Activated CD4-positive, alpha-beta T cell treated with anti-CD3 and anti-CD28 coated beads for 36 hours (primary cell): ENCODE measurements around the gene SLC2A6. TPM values are rescaled to one million over a fixed set of nuclear protein-coding genes. Genes with fewer than 3 reads are reported as not detected.
A peak's percentile ranks its signal among the peaks of the same experiment; 100 is the strongest.

Experiments used
- ATAC-seq: fragments of 200-7000 bp; cut with Tn5 transposase; one replicate; pipeline ENCODE4 v1.10.0; 2021; ENCODE audit warnings: mild to moderate bottlenecking, moderate library complexity
- CTCF ChIA-PET: fragments of 350-600 bp; sonication (Branson Sonifier 250); formaldehyde crosslinking; loops from one replicate; lab custom pipeline; 2021; ENCODE audit warnings: antibody characterized with exemption; lab: Charles Lee
- POLR2A ChIA-PET: fragments of 350-600 bp; sonication (Branson Sonifier 250); formaldehyde crosslinking; loops from one replicate; lab custom pipeline; 2021; ENCODE audit warnings: antibody characterized with exemption, inconsistent platforms; lab: Charles Lee
- DNase-seq: peaks from one replicate; pipeline ENCODE4 v3.0.0-alpha.2; 2020
- H3K27ac Mint-ChIP-seq: one replicate; pipeline ENCODE4 v1.8.0; 2021; ENCODE audit warnings: mixed read lengths
- H3K27me3 Mint-ChIP-seq: one replicate; pipeline ENCODE4 v1.8.0; 2021; ENCODE audit warnings: mixed read lengths
- H3K36me3 Mint-ChIP-seq: one replicate; pipeline ENCODE4 v1.8.0; 2021; ENCODE audit warnings: low read depth, mixed read lengths
- H3K4me1 Mint-ChIP-seq: one replicate; pipeline ENCODE4 v1.8.0; 2021; ENCODE audit warnings: mixed read lengths
- H3K4me3 Mint-ChIP-seq: one replicate; pipeline ENCODE4 v1.8.0; 2021; ENCODE audit warnings: mild to moderate bottlenecking, moderate library complexity, mixed read lengths
- H3K9me3 Mint-ChIP-seq: one replicate; pipeline ENCODE4 v1.8.0; 2021; ENCODE audit warnings: low read depth, mixed read lengths
- intact Hi-C, 2 experiments: fragments of 100-400 bp; cut with DNase I in 1 of 2; cut with micrococcal nuclease in 1 of 2; formaldehyde crosslinking; loops; one replicate each; pipeline versions ENCODE4 v1.14.2 to v1.15.1; 2022 to 2024; cut with DNase I, micrococcal nuclease
- total RNA-seq, 2 experiments: library from RNA; stranded (reverse); gene quantifications; one replicate each; pipeline ENCODE4 v1.2.3, GENCODE V29; 2021

The SLC2A6 gene
- total RNA-seq, 2 experiments from 2014 or later: 1.6 to 1.9 TPM

DNA sequence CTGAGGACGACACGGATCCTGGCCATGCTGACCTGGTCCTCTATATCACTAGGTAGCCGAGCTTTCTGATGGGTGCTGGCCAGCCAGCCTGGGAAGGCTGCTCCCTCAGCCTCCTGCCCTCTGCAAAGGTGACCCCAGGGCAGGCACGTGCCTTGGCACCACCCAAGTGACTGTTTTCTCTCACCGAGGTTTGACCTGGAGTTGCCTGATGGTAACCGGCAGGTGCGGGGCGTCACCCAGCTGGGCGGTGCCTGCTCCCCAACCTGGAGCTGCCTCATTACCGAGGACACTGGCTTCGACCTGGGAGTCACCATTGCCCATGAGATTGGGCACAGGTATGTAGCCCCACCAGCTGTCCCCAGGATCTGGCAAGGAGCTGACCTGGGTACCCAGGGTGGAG lies 52.9 kb downstream of the SLC2A6 start:
- H3K27ac Mint-ChIP-seq: no peak overlapping the region
- H3K4me3 Mint-ChIP-seq: no peak overlapping the region
- ChIA-PET POLR2A (no interaction called here), CTCF (interaction anchor here (1.3 kb wide), 1 partner anchor 84 kb away, joined by 3 read pairs; no protein-coding TSS in a partner anchor)
- no peaks in the 10 kb centered on the region for H3K9me3 Mint-ChIP-seq
- no peak for ATAC-seq
- H3K36me3 Mint-ChIP-seq: no peaks in the 10 kb centered on the region
- H3K4me1 Mint-ChIP-seq: peaks cover 14% of the 10 kb centered on the region
- intact Hi-C loops: no loop called here
- H3K27me3 Mint-ChIP-seq: peaks cover 32% of the 10 kb centered on the region
- DNase-seq: no peak

DNA sequence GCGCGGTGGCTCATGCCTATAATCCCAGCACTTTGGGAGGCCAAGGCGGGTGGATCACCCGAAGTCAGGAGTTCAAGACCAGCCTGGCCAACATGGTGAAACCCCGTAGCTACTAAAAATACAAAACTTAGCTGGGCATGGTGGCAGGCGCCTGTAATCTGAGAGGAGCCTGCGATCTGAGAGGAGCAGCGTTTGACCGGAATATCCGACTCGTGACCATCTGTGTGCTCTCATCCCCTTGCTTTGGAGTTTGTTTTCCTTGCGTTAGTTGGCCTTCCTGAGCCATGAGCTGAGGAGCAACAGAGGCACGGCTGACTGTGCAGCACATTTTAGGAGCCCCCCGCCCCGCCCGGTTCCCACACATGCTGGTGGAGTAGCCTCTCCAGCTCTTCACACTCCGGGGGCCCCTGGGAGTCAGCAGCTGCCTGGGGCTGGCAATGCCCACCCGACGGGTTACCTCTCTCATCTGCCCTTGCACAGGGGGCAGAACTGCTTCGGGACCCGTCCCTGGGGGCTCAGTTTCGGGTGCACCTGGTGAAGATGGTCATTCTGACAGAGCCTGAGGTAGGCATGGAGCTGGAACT lies 53.8 kb downstream of the SLC2A6 start:
- Mint-ChIP-seq H3K4me3 (no peak overlapping the region), H3K27me3 (peaks cover 30% of the 10 kb centered on the region), H3K4me1 (peaks cover 19% of the 10 kb centered on the region), H3K9me3 (no peaks in the 10 kb centered on the region), H3K36me3 (no peaks in the 10 kb centered on the region), H3K27ac (no peak overlapping the region)
- ChIA-PET POLR2A (no interaction called here), CTCF (interaction anchor here (1.3 kb wide), 1 partner anchor 84 kb away, joined by 3 read pairs; no protein-coding TSS in a partner anchor)
- ATAC-seq: no peak
- intact Hi-C loops: no loop called here
- no peak for DNase-seq

GRCh38 chr9:133424187-133424586 lies 54.7 kb downstream of the SLC2A6 start:
- no peak for DNase-seq
- ChIA-PET CTCF (interaction anchor here (1.4 kb wide), 1 partner anchor 20 kb away, joined by 3 read pairs; no protein-coding TSS in a partner anchor), POLR2A (no interaction called here)
- intact Hi-C loops: no loop called here
- peaks cover 22% of the 10 kb centered on the region for H3K4me1 Mint-ChIP-seq
- H3K27ac Mint-ChIP-seq: no peak overlapping the region
- no peak overlapping the region for H3K4me3 Mint-ChIP-seq
- no peak for ATAC-seq
- H3K9me3 Mint-ChIP-seq: no peaks in the 10 kb centered on the region
- H3K36me3 Mint-ChIP-seq: no peaks in the 10 kb centered on the region
- peaks cover 27% of the 10 kb centered on the region for H3K27me3 Mint-ChIP-seq

GRCh38 chr9:133423216-133423615 lies 55.7 kb downstream of the SLC2A6 start:
- H3K4me1 Mint-ChIP-seq: peaks cover 29% of the 10 kb centered on the region
- no peaks in the 10 kb centered on the region for H3K36me3 Mint-ChIP-seq
- POLR2A ChIA-PET: no interaction called here
- no peaks in the 10 kb centered on the region for H3K9me3 Mint-ChIP-seq
- ATAC-seq (no peak), DNase-seq (no peak)
- no peak overlapping the region for H3K27ac Mint-ChIP-seq
- CTCF ChIA-PET: interaction anchor here (0.6 to 1.4 kb wide), 4 partner anchors 9 to 133 kb away, joined by 3 read pairs; no protein-coding TSS in a partner anchor
- H3K4me3 Mint-ChIP-seq: no peak overlapping the region
- intact Hi-C loops: no loop called here
- peaks cover 27% of the 10 kb centered on the region for H3K27me3 Mint-ChIP-seq

DNA sequence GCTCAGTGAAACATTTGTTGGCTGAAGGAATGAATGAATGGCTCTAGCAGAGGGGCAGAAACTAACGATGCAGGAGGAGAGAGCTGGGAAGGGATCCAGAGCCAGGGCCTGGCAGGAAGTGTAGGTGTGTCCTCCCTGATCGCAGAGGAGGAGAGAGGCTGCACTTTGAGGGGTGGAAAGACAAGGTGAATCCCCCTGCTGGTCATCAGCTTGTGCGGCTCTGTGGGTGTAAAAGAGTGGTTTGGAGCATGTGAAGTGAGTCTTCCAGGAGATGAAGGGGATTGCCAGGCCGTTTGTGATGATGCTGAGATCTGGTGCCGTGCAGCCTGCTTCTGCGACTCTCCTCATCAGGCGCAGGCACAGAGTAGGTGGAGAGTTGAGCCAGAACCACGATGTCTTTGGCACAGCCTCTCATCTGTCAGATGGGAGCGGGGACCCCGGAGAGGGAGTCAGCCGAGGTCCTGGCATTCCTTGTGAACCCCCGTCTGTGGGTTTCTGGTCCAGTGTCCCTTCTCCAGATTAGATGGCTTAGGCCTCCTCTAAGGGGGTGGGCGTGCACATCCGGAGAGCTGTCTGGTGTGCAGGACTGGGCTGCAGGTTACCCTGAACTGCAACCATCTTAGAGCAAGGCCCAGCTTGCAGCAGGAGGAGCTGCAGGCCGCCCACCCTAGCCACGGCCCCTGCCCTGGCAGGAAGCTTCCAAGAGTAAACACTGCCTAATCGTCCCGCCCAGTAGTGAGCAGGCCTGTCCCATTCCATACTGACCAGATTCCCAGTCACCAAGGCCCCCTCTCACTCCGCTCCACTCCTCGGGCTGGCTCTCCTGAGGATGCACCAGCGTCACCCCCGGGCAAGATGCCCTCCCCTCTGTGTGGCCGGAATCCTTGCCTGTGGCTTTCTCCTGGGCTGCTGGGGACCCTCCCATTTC lies 57.0 kb downstream of the SLC2A6 start, which contains the start of gene ADAMTS13:
Gene ADAMTS13, plus strand, starts transcription at position 753 of the 928 bp plus-strand sequence. Its CDS starts 77 bp downstream, at position 830.
- Mint-ChIP-seq H3K4me1 (peaks cover 26% of the 10 kb centered on the region), H3K27me3 (peaks cover 14% of the 10 kb centered on the region), H3K4me3 (no peak within 1 kb of the TSS), H3K27ac (peak within 1 kb of the TSS; percentile 55), H3K36me3 (peaks cover 4% of the 10 kb centered on the region), H3K9me3 (no peaks in the 10 kb centered on the region)
- intact Hi-C loops: no loop called here
- POLR2A ChIA-PET: no interaction called here
- ATAC-seq (peak; percentile 57), DNase-seq (peak; percentile 79)
- CTCF ChIA-PET: interaction anchor here (0.5 to 1.3 kb wide), 2 partner anchors 8 to 67 kb away, joined by 3 read pairs; no protein-coding TSS in a partner anchor

Other genes starting within 250 kb of the SLC2A6 start
- gene ABO, start 203.9 kb downstream of the SLC2A6 start, total RNA-seq: under 1 TPM in 1 of 2 experiments, not detected in 1; 0.09 TPM
- 10 to 100 TPM; 22.4 to 24.3 TPM for gene SURF6, start 142.9 kb downstream of the SLC2A6 start, total RNA-seq
- gene MED22, start 131.0 kb downstream of the SLC2A6 start, total RNA-seq: 10 to 100 TPM; 22.9 to 26.4 TPM
- gene RPL7A, start 130.9 kb downstream of the SLC2A6 start, total RNA-seq: 1,000 to 10,000 TPM; 3,179 to 3,246 TPM
- gene SURF1, start 122.6 kb downstream of the SLC2A6 start, total RNA-seq: 10 to 100 TPM; 17.4 to 29.1 TPM
- 10 to 100 TPM; 17.3 to 21.8 TPM for gene SURF2, start 122.5 kb downstream of the SLC2A6 start, total RNA-seq
- 100 to 1,000 TPM; 283 to 349 TPM for gene SURF4, start 103.0 kb downstream of the SLC2A6 start, total RNA-seq
- gene STKLD1, start 102.7 kb downstream of the SLC2A6 start, total RNA-seq: under 1 TPM; 0.40 to 0.82 TPM
- gene REXO4, start 61.1 kb downstream of the SLC2A6 start, total RNA-seq: 10 to 100 TPM; 25.9 to 34.3 TPM
- 1 to 10 TPM; 1.7 to 2.5 TPM for gene ADAMTS13, start 56.7 kb downstream of the SLC2A6 start, total RNA-seq
- gene CACFD1, start 19.1 kb downstream of the SLC2A6 start, total RNA-seq: under 1 TPM; 0.87 to 0.90 TPM
- gene MYMK, start 45.9 kb upstream of the SLC2A6 start, total RNA-seq: not detected
- under 1 TPM; 0.11 to 0.32 TPM for gene ADAMTSL2, start 55.6 kb upstream of the SLC2A6 start, total RNA-seq
- gene FAM163B, start 130.3 kb upstream of the SLC2A6 start, total RNA-seq: not detected
- not detected for gene DBH, start 157.3 kb upstream of the SLC2A6 start, total RNA-seq